WERI-Rb-1 (cell line): ENCODE results near the gene STUM.

Experiments
- DNase-seq: peaks from one replicate; pipeline ENCODE4 v3.0.0-alpha.2; 2020
- H3K27ac ChIP-seq: fragments of 250-450 bp; sonication (Bioruptor Pico); 2 replicates; pipeline ENCODE4 v1.5.1; 2020; ENCODE audit warnings: mild to moderate bottlenecking, moderate library complexity
- H3K27me3 ChIP-seq: fragments of 250-450 bp; sonication (Bioruptor Pico); 2 replicates; pipeline ENCODE4 v1.5.1; 2021; ENCODE audit warnings: mild to moderate bottlenecking, low read depth, moderate library complexity; ENCODE audit not compliant: insufficient read depth, severe bottlenecking
- H3K36me3 ChIP-seq: fragments of 250-450 bp; sonication (Bioruptor Pico); 2 replicates; pipeline ENCODE4 v1.5.1; 2020; ENCODE audit warnings: mild to moderate bottlenecking, moderate library complexity
- H3K4me3 ChIP-seq: 2 replicates; pipeline ENCODE4 v1.5.1; 2011; ENCODE audit warnings: low read depth, mild to moderate bottlenecking, control low read depth, low read length
- H3K9me3 ChIP-seq: fragments of 250-450 bp; sonication (Bioruptor Pico); 2 replicates; pipeline ENCODE4 v1.5.1; 2021; ENCODE audit warnings: mild to moderate bottlenecking, moderate library complexity; ENCODE audit not compliant: severe bottlenecking
- CTCF ChIP-seq: IDR thresholded peaks from 2 replicates; pipeline ENCODE4 v1.5.1; 2011; ENCODE audit warnings: low read depth, mild to moderate bottlenecking, control low read depth, inconsistent platforms, low read length

The STUM gene

GRCh38 chr1:226630592-226630991 is 82.0 kb downstream of the STUM start:
- no peak for TF ChIP-seq CTCF
- no peaks in the 10 kb centered on the region for H3K9me3 ChIP-seq
- H3K27me3 ChIP-seq, result no peaks in the 10 kb centered on the region
- no peak overlapping the region for H3K27ac ChIP-seq
- no peak for DNase-seq
- H3K36me3 ChIP-seq, result no peaks in the 10 kb centered on the region
- no peak overlapping the region for H3K4me3 ChIP-seq

DNA sequence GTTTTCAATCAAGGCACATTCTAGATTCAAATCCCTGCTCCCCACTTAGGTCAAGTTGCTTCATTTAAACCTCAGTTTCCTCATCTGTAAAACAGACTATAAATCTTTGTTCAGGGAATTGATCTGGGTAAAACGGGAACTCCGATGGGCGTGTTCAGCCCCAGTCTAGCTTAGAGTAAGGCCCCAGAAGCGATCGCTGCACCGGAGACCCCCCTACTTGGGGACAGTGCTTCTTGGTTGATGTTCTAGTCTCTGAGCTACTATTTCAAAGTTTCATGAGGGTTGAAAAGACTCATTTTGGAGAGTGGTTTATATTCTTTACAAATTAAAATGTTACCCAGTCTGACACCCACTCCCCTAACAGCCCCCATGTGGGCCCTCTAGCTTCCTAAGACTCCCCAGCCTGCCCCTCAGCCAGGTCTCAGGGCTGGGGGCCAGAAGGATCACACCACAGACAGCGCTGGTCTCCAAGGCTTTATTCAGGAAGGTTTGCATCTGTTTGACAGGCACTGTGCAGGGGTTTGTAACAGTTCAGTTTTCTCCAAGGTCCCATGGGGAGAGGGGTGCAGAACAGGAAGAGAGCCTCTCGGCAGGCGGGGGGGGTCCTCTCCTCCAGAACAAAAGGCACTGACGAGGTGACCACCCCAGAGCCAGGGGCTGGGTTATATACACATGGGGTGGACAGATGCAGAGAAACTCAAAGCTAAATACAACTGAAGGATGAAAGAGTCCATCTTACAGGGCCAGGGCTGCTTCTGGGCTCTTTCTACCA is 82.9 kb downstream of the STUM start:
- Histone ChIP-seq H3K4me3 (no peak overlapping the region), H3K9me3 (no peaks in the 10 kb centered on the region), H3K27me3 (no peaks in the 10 kb centered on the region), H3K36me3 (no peaks in the 10 kb centered on the region), H3K27ac (no peak overlapping the region)
- DNase-seq, result no peak
- no peak for TF ChIP-seq CTCF

DNA sequence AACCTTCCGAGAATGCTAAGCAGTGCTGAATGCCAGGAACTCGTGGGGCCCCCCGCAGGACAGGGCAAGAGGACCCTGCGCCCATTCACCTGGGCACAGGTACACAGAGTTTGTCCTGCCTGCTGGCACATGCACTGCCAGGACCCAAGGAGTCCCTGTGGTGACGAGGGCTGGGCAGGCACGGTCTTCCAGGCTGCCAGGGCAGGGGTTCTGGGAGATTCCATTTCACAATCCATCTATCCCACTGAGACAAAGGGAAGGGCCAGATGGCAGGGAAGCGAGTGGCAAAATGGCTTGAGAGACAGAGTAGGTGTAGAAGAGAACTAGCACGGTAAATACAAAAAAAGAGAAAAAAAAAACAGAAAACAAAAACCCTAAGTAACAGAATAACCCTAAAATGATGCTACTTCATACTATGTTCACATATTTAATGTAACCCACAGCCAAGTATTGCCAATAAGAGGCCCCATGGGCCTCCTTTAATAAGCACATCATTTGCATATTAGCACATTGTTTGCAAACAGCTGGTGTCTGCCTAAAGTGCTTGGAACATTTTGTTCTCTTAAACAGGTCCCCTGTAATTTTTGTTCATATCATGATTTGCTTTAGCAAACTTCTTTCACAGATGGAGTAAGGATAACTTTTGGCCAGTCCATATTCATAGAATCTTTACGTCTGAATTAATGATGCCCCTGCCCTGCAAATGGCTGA is 83.8 kb downstream of the STUM start:
- TF ChIP-seq CTCF, result no peak
- Histone ChIP-seq H3K36me3 (no peaks in the 10 kb centered on the region), H3K27ac (no peak overlapping the region), H3K4me3 (no peak overlapping the region), H3K27me3 (no peaks in the 10 kb centered on the region), H3K9me3 (no peaks in the 10 kb centered on the region)
- DNase-seq, result no peak

GRCh38 chr1:226632922-226633351 is 84.4 kb downstream of the STUM start:
- DNase-seq, result no peak

GRCh38 chr1:226633541-226634165 is 85.1 kb downstream of the STUM start:
- no peak for TF ChIP-seq CTCF
- H3K27ac ChIP-seq, result no peak overlapping the region
- no peak for DNase-seq
- H3K9me3 ChIP-seq, result no peaks in the 10 kb centered on the region
- no peak overlapping the region for H3K4me3 ChIP-seq
- no peaks in the 10 kb centered on the region for H3K36me3 ChIP-seq
- no peaks in the 10 kb centered on the region for H3K27me3 ChIP-seq

More at GRCh38 chr1:226632922-226633351, 84.4 kb downstream of the STUM start:
- Histone ChIP-seq H3K27ac (no peak overlapping the region), H3K9me3 (no peaks in the 10 kb centered on the region), H3K27me3 (no peaks in the 10 kb centered on the region), H3K36me3 (no peaks in the 10 kb centered on the region), H3K4me3 (no peak overlapping the region)
- no peak for TF ChIP-seq CTCF
